ENCODE results near the gene ELAVL4. TPM values are rescaled to one million over a fixed set of nuclear protein-coding genes. Genes with fewer than 3 reads are reported as not detected.

ELAVL4 gene
- polyA plus RNA-seq, 3 donors from 2014 or later: not detected

DNA sequence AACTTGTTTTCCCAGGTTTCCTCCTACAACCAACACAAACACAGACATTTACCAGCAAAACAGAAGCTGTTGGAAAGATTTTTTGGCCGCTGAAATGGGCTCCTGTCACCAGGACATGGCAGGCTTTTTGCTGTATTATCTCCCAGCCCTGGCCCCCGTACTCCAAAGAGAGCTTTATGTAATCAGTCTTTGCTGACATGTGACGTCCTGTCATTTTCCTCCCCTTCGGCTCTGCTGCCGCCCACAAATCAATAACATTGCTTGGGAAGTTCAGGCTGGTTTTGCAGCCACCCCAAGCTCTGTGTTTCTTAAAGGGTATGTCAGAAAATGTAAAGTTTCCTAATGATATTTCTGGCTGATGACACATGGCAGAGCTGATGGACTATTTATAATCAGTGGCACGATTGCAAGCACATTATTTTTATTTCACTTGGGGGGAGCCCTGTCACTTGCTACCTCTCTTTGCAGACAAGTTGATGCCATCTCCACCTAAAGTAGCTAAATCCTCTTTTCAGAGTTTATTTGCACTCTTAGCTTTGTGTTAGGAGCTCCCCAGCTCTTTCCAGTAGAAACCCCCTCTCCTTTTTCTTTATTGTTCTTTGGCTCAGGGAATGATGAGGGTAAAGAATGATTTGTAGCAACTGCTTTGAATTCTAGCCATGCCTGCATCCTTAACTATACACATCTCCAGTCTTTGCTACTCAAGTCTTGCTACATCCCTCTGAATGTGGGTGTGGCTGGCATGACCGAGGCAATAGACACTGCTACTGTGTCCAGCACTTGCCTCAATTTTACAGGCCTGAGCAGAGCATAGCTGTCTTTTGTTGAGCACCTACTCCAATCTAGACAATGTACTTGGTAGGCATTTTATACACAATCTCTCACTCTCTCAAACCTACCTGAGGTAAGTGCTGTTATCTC lies 67.3 kb downstream of the ELAVL4 start:
- peaks cover 2 to 7% (median 4%) of the 10 kb centered on the region in 3 donors for H3K27me3 Mint-ChIP-seq (ENCODE audit: low read depth in 3 of 3)
- no peak overlapping the region for H3K27ac Mint-ChIP-seq
- no peak for DNase-seq
- H3K9me3 Mint-ChIP-seq: no peaks in the 10 kb centered on the region
- no peak overlapping the region for H3K4me3 Mint-ChIP-seq
- H3K4me1 Mint-ChIP-seq: no peaks in the 10 kb centered on the region
- H3K36me3 Mint-ChIP-seq: no peaks in the 10 kb centered on the region

DNA sequence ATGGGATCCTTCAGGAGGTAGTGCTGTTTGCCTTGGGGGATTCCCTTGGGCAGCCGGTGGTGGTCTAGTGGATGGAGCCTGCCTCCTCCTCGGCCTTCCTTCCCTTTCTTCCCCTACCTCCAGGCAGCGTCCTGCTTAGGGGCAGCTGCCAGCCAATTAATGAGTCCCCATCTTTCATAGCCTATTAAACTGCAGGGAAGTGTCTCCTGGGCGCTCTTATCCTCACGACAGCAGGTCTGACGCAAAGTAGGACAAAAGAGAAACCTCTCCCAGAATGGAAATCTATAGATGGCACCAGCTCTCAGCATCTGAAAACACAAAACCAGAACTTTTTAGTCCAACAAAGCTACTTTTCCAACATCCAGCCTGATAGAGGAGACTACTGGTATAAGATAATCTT lies 69.3 kb downstream of the ELAVL4 start:
- Mint-ChIP-seq H3K4me1 (no peaks in the 10 kb centered on the region), H3K27ac (no peak overlapping the region), H3K4me3 (no peak overlapping the region), H3K36me3 (no peaks in the 10 kb centered on the region), H3K27me3 (ENCODE audit: low read depth in 3 of 3) (peaks cover 0 to 8% (median 7%) of the 10 kb centered on the region in 3 donors), H3K9me3 (no peaks in the 10 kb centered on the region)
- no peak for DNase-seq

GRCh38 chr1:50179639-50180038 lies 70.9 kb downstream of the ELAVL4 start:
- H3K9me3 Mint-ChIP-seq: peaks cover 0 to 6% (median 0%) of the 10 kb centered on the region in 6 donors
- no peaks in the 10 kb centered on the region for H3K4me1 Mint-ChIP-seq
- H3K27me3 Mint-ChIP-seq (ENCODE audit: low read depth in 3 of 3): peaks cover 0 to 8% (median 8%) of the 10 kb centered on the region in 3 donors
- no peak overlapping the region for H3K4me3 Mint-ChIP-seq
- no peak overlapping the region for H3K27ac Mint-ChIP-seq
- no peak for DNase-seq
- H3K36me3 Mint-ChIP-seq: no peaks in the 10 kb centered on the region

DNA sequence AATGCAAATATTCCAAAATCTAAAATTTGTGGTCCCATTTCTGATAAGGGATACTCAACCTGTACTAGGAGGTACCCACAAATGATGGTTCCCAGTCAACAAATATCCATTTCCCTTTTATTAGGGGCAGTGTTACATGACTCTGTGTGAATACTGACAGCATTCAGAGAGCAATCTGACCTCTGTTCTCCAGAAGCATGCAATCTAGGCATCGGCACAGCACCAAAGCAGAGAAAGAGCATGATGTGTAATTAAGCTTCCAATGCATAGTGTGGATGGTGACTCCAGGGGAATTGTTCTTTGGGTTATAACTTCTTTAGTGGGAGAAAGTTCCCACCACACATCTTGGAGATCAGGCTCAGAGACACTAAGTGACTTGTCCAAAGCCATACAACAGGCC lies 71.6 kb downstream of the ELAVL4 start:
- DNase-seq: no peak
- Mint-ChIP-seq H3K4me3 (no peak overlapping the region), H3K36me3 (no peaks in the 10 kb centered on the region), H3K27ac (no peak overlapping the region), H3K9me3 (peaks cover 0 to 6% (median 0%) of the 10 kb centered on the region in 6 donors), H3K4me1 (no peaks in the 10 kb centered on the region), H3K27me3 (ENCODE audit: low read depth in 3 of 3) (peaks cover 0 to 8% (median 8%) of the 10 kb centered on the region in 3 donors)

DNA sequence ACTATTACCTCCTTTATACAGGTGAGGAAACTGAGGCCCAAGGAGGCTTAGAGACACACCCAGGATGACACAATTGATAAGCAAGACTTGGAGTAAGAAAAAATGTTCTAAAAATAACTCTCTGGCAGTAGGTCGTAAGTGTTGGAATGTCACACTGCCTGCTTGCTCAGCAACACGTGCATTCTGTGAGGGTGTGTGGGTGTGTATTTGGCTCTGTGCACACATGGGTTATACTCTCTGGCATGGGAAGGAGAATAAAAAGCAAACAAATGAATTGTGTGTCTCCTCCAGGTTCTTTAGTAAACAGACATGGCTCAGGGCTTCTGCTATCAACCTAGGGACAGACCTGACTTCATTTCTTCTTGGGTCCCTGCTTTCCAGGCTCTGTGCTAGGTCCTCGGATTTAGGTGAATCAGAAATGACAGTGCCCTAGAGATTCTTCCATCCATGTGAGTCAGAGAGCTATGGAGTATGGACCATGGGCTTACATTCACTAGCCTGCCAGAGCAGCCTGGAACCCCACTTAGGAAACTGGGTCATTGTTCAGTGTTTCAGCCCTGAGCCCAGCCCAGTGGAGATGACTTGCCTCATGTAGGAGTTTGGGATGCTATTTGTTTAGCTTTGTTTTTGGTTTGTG lies 72.4 kb downstream of the ELAVL4 start:
- Mint-ChIP-seq H3K27me3 (ENCODE audit: low read depth in 3 of 3) (peaks cover 0 to 6% (median 3%) of the 10 kb centered on the region in 3 donors), H3K4me1 (no peaks in the 10 kb centered on the region), H3K4me3 (no peak overlapping the region), H3K27ac (no peak overlapping the region), H3K9me3 (peaks cover 0 to 6% (median 0%) of the 10 kb centered on the region in 6 donors), H3K36me3 (no peaks in the 10 kb centered on the region)
- DNase-seq: no peak

DNA sequence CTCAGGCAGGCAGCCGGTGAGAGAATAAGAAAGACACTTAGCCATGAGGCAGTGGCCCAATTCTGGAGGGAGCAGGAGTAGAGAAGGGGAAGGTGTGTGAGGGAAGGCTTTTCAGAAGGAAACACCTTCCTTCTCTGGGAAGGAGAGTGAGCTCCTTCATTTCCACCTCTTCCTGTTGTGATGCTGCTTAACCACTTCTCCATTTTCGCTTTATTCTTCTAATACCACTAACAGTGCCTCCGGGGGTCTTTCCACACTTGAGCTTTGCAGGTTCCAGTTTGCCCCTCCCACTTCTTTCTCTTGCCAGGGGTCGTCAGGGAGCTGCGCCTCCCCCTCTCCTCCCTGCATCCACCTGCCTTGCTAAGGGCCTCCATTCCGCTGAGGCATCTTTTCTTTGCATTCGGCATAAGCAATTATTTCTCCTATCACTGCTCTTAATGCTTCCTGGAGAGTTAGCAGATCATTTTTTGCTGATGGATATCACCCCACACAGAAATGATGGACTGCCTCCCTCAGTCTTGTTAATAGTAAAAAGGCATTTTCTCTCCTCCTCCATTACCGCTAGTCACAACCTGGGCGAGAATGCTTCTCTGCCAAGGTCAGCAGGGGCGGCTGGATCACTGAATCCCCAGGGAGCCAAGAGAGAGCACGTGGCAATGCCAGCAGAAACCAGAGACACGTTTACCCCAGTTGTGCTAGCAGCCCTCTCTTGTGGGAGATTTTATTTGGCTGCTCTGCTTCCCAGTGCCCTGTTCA lies 74.8 kb downstream of the ELAVL4 start:
- Mint-ChIP-seq H3K36me3 (no peaks in the 10 kb centered on the region), H3K27me3 (ENCODE audit: low read depth in 3 of 3) (peaks cover 0 to 3% (median 2%) of the 10 kb centered on the region in 3 donors), H3K9me3 (peaks cover 0 to 6% (median 0%) of the 10 kb centered on the region in 6 donors), H3K27ac (no peak overlapping the region), H3K4me3 (no peak overlapping the region), H3K4me1 (no peaks in the 10 kb centered on the region)
- no peak for DNase-seq

GRCh38 chr1:50189369-50189768 lies 80.6 kb downstream of the ELAVL4 start:
- DNase-seq: no peak
- no peak overlapping the region for H3K4me3 Mint-ChIP-seq
- no peaks in the 10 kb centered on the region for H3K9me3 Mint-ChIP-seq
- H3K4me1 Mint-ChIP-seq: no peaks in the 10 kb centered on the region
- H3K36me3 Mint-ChIP-seq: no peaks in the 10 kb centered on the region
- H3K27me3 Mint-ChIP-seq (ENCODE audit: low read depth in 3 of 3): peaks cover 0 to 2% (median 0%) of the 10 kb centered on the region in 3 donors
- H3K27ac Mint-ChIP-seq: no peak overlapping the region

GRCh38 chr1:50193002-50193401 lies 84.3 kb downstream of the ELAVL4 start:
- no peak for DNase-seq
- no peaks in the 10 kb centered on the region for H3K4me1 Mint-ChIP-seq
- no peaks in the 10 kb centered on the region for H3K36me3 Mint-ChIP-seq
- no peak overlapping the region for H3K4me3 Mint-ChIP-seq
- no peak overlapping the region for H3K27ac Mint-ChIP-seq
- H3K27me3 Mint-ChIP-seq (ENCODE audit: low read depth in 3 of 3): peaks cover 0 to 7% (median 5%) of the 10 kb centered on the region in 3 donors
- H3K9me3 Mint-ChIP-seq: peaks cover 0 to 2% (median 0%) of the 10 kb centered on the region in 6 donors

DNA sequence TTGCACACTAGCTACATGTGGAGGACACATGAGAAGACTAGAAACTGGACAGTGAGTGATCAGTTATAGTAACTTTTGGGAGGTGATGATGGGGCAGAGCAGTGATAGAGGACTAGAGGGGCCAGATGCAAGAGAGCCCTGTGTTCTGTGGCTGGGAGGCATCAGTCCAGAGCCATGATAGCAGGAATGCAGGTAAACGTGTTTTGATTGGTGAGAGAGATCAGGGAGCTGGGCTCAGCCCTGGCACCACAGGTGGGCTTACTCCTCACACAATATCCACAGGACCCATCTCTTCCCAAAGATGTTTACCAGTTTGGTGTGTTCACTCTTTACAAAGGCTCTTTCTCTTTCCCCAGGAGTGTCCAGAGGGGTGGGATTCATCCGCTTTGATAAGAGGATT lies 86.5 kb downstream of the ELAVL4 start:
- Mint-ChIP-seq H3K4me3 (no peak overlapping the region), H3K36me3 (no peaks in the 10 kb centered on the region)

DNA sequence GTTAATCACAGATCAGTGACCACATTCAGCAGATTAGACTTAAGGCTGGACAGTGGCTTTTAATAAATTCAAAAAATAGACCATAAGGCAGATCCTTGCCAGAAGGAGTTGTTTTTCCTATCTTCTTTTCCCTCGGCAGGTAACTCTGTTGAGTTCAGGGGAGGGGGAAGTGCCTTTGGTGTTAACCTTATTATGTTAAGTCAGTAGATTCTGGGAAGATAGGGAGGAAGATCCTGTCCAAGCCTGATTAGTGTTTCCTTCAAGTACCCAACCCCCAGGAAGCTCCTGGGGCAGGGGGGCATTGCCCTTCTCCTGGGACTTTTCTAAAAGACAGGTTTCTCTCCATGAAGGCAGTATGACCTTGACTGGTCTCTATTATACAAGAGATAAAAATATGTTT lies 87.4 kb downstream of the ELAVL4 start:
- peaks cover 0 to 2% (median 0%) of the 10 kb centered on the region in 6 donors for H3K9me3 Mint-ChIP-seq
- H3K36me3 Mint-ChIP-seq: no peaks in the 10 kb centered on the region
- H3K27me3 Mint-ChIP-seq (ENCODE audit: low read depth in 3 of 3): peaks cover 0 to 7% (median 4%) of the 10 kb centered on the region in 3 donors
- H3K4me3 Mint-ChIP-seq: no peak overlapping the region
- DNase-seq: no peak
- no peak overlapping the region for H3K27ac Mint-ChIP-seq
- no peaks in the 10 kb centered on the region for H3K4me1 Mint-ChIP-seq

More for the DNA sequence above, 86.5 kb downstream of the ELAVL4 start:
- no peak overlapping the region for H3K27ac Mint-ChIP-seq
- peaks cover 0 to 2% (median 0%) of the 10 kb centered on the region in 6 donors for H3K9me3 Mint-ChIP-seq
- H3K27me3 Mint-ChIP-seq (ENCODE audit: low read depth in 3 of 3): peaks cover 0 to 7% (median 5%) of the 10 kb centered on the region in 3 donors
- DNase-seq: no peak
- H3K4me1 Mint-ChIP-seq: no peaks in the 10 kb centered on the region

GRCh38 chr1:50197216-50197615 lies 88.5 kb downstream of the ELAVL4 start:
- no peak for DNase-seq
- Mint-ChIP-seq H3K27ac (no peak overlapping the region), H3K4me1 (no peaks in the 10 kb centered on the region), H3K36me3 (no peaks in the 10 kb centered on the region), H3K4me3 (no peak overlapping the region), H3K9me3 (peaks cover 0 to 2% (median 0%) of the 10 kb centered on the region in 6 donors), H3K27me3 (ENCODE audit: low read depth in 3 of 3) (peaks cover 0 to 7% (median 4%) of the 10 kb centered on the region in 3 donors)

DNA sequence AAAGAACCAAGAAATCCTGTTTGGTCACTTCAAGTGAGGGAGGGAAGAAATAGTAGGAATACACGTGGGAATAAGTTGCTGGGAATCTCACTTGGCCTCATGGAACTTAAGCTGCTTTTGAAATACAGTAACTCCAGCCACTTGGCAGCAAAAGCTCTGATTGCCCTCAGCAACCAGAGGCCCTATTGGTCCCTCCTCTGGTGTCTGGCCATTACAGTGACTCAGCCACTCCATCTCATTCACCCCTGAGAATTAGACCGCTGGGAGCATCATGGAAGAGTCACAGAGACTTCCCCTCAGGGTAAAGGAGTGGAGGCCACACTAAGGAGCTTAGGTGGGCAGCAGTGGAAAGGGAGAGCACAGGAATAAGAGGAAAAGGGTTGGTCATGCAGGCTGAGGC lies 99.6 kb downstream of the ELAVL4 start:
- peaks cover 0 to 1% (median 0%) of the 10 kb centered on the region in 6 donors for H3K9me3 Mint-ChIP-seq
- H3K4me3 Mint-ChIP-seq: no peak overlapping the region
- H3K4me1 Mint-ChIP-seq: no peaks in the 10 kb centered on the region
- no peaks in the 10 kb centered on the region for H3K36me3 Mint-ChIP-seq
- DNase-seq: no peak
- H3K27ac Mint-ChIP-seq: no peak overlapping the region
- H3K27me3 Mint-ChIP-seq (ENCODE audit: low read depth in 3 of 3): peaks cover 0 to 4% (median 2%) of the 10 kb centered on the region in 3 donors

- H3K9me3 Mint-ChIP-seq: peaks cover 0 to 1% (median 0%) of the 10 kb centered on the region in 6 donors
- H3K27me3 Mint-ChIP-seq (ENCODE audit: low read depth in 3 of 3): peaks cover 0 to 4% (median 2%) of the 10 kb centered on the region in 3 donors
- no peaks in the 10 kb centered on the region for H3K4me1 Mint-ChIP-seq
- no peaks in the 10 kb centered on the region for H3K36me3 Mint-ChIP-seq
- H3K4me3 Mint-ChIP-seq: no peak overlapping the region
- DNase-seq: no peak
- no peak overlapping the region for H3K27ac Mint-ChIP-seq
Observed at GRCh38 chr1:50208756-50209155, 100.0 kb downstream of the ELAVL4 start.
